H1 (cell line): ENCODE results near the gene C1QTNF1. TPM values are rescaled to one million over a fixed set of nuclear protein-coding genes. Genes with fewer than 3 reads are reported as not detected.

Source experiments
- CBX5 ChIP-seq: fragments of 300-800, 300-1000 bp; sonication (generic); IDR thresholded peaks from 2 replicates; pipeline ENCODE4 v1.7.1; 2016; ENCODE audit warnings: antibody characterized with exemption, low read length, low read depth
- CHD1 ChIP-seq: IDR thresholded peaks from 2 replicates; pipeline ENCODE4 v1.6.1; 2012; ENCODE audit warnings: low read depth, low read length, improper control_type of control experiment
- CTBP2 ChIP-seq: IDR thresholded peaks from 2 replicates; pipeline ENCODE4 v1.7.0; 2011; ENCODE audit warnings: borderline replicate concordance, mild to moderate bottlenecking, moderate library complexity, mixed read lengths, low read length; ENCODE audit not compliant: insufficient read depth, insufficient read length
- GTF2F1 ChIP-seq: IDR thresholded peaks from 2 replicates; pipeline ENCODE4 v1.6.1; 2012; ENCODE audit warnings: low read depth, low read length, improper control_type of control experiment, borderline replicate concordance
- HDAC2 ChIP-seq, 2 experiments: fragments of 300-600 bp in 1 of 2; sonication (generic) in 1 of 2; IDR thresholded peaks; 2 replicates each; pipeline ENCODE4 v1.6.1; 2011 to 2012; ENCODE audit warnings: low read depth in 2 of 2, low read length in 2 of 2, mild to moderate bottlenecking in 2 of 2, moderate library complexity in 2 of 2, borderline replicate concordance in 1 of 2, inconsistent platforms in 1 of 2
- KDM4A ChIP-seq: IDR thresholded peaks from one replicate; pipeline ENCODE4 v1.7.1; 2012; ENCODE audit warnings: low read depth, mild to moderate bottlenecking, moderate library complexity, low read length, inconsistent platforms; ENCODE audit not compliant: severe bottlenecking
- POU5F1 ChIP-seq: IDR thresholded peaks from 2 replicates; pipeline ENCODE4 v1.6.1; 2011; ENCODE audit warnings: low read depth, mild to moderate bottlenecking, low read length, moderate library complexity
- RAD21 ChIP-seq, 2 experiments: IDR thresholded peaks in 1 of 2; conservative IDR thresholded peaks in 1 of 2; 2 replicates each; pipeline ENCODE4 v1.6.1; 2011; ENCODE audit warnings: low read depth in 2 of 2, low read length in 2 of 2, improper control_type of control experiment in 1 of 2, inconsistent platforms in 1 of 2, mild to moderate bottlenecking in 1 of 2, moderate library complexity in 1 of 2
- RBBP5 ChIP-seq: IDR thresholded peaks from 2 replicates; pipeline ENCODE4 v1.7.1; 2012; ENCODE audit warnings: low read depth, mild to moderate bottlenecking, inconsistent platforms, low read length, moderate library complexity, borderline replicate concordance
- RFX5 ChIP-seq: IDR thresholded peaks from 2 replicates; pipeline ENCODE4 v1.6.1; 2011; ENCODE audit warnings: low read depth, low read length, improper control_type of control experiment, borderline replicate concordance
- SAP30 ChIP-seq: fragments of 300-600 bp; sonication (generic); IDR thresholded peaks from 2 replicates; pipeline ENCODE4 v1.7.1; 2012; ENCODE audit warnings: low read length, moderate library complexity, mild to moderate bottlenecking, inconsistent platforms; ENCODE audit not compliant: insufficient read depth, insufficient replicate concordance
- SIN3A ChIP-seq, 2 experiments: IDR thresholded peaks in 1 of 2; conservative IDR thresholded peaks in 1 of 2; 2 replicates each; pipeline ENCODE4 v1.6.1; 2011 to 2012; ENCODE audit warnings: low read length in 2 of 2, improper control_type of control experiment in 1 of 2, low read depth in 1 of 2, mild to moderate bottlenecking in 1 of 2
- SIRT6 ChIP-seq: IDR thresholded peaks from one replicate; pipeline ENCODE4 v1.7.1; 2012; ENCODE audit warnings: low read length, inconsistent platforms
- SIX5 ChIP-seq: IDR thresholded peaks from 2 replicates; pipeline ENCODE4 v1.6.1; 2011; ENCODE audit warnings: mild to moderate bottlenecking, low read depth, low read length
- SP2 ChIP-seq: IDR thresholded peaks from 2 replicates; pipeline ENCODE4 v1.6.1; 2012; ENCODE audit warnings: mild to moderate bottlenecking, low read length, inconsistent platforms
- SUZ12 ChIP-seq: fragments of 200-600 bp; sonication (generic); IDR thresholded peaks from 2 replicates; pipeline ENCODE4 v1.6.1; 2012; ENCODE audit warnings: mild to moderate bottlenecking, inconsistent platforms, low read length, moderate library complexity, mixed read lengths
- TAF1 ChIP-seq: IDR thresholded peaks from 2 replicates; pipeline ENCODE4 v1.6.1; 2011; ENCODE audit warnings: mild to moderate bottlenecking, low read depth, low read length
- YY1 ChIP-seq: IDR thresholded peaks from 2 replicates; pipeline ENCODE4 v1.6.1; 2011; ENCODE audit warnings: low read depth, mild to moderate bottlenecking, low read length
- polyA plus RNA-seq, 7 experiments: library from polyadenylated mRNA; depleted of rRNA in 3 of 7; stranded (reverse) in 5 of 7; unstranded in 2 of 7; fragments of >200 nt in 5 of 7; fragments of 200-250 nt in 2 of 7; gene quantifications; 1 replicate in 5 of 7; 2 replicates in 1 of 7; 4 replicates in 1 of 7; pipeline versions ENCODE4 v1.2.1 to v1.2.3, GENCODE V29; 2011 to 2013; ENCODE audit warnings: missing spikeins in 2 of 7, mixed read lengths in 2 of 7
- total RNA-seq: library from RNA; stranded (reverse); fragmentation: NEBNext Ultra II Directional; extraction: Animal tissue kit (Norgen Biotek cat#: 25700); gene quantifications from 2 replicates; pipeline ENCODE4 v1.2.1, GENCODE V29; 2021
- TF ChIP-seq, protein P1 (sequence below): IDR thresholded peaks from 2 replicates; pipeline ENCODE4 v1.6.1; 2011; ENCODE audit warnings: low read depth, mild to moderate bottlenecking, low read length; ENCODE audit not compliant: insufficient read depth
- TF ChIP-seq, protein P2 (sequence below), 3 experiments: IDR thresholded peaks; 1 replicate in 2 of 3; 2 replicates in 1 of 3; pipeline versions ENCODE4 v1.5.1 to v1.6.1; 2011; ENCODE audit warnings: low read length in 3 of 3, mild to moderate bottlenecking in 3 of 3, inconsistent platforms in 2 of 3, low read depth in 1 of 3, moderate library complexity in 1 of 3; ENCODE audit not compliant: insufficient read depth in 1 of 3; ENCODE audit errors: control extremely low read depth in 1 of 3

C1QTNF1 gene
- total and polyA plus RNA-seq, 2 of the 8 experiments (the other 6 are each of a cell fraction or from before 2014, with no cell fraction given), result 1.5 to 2.5 TPM

DNA sequence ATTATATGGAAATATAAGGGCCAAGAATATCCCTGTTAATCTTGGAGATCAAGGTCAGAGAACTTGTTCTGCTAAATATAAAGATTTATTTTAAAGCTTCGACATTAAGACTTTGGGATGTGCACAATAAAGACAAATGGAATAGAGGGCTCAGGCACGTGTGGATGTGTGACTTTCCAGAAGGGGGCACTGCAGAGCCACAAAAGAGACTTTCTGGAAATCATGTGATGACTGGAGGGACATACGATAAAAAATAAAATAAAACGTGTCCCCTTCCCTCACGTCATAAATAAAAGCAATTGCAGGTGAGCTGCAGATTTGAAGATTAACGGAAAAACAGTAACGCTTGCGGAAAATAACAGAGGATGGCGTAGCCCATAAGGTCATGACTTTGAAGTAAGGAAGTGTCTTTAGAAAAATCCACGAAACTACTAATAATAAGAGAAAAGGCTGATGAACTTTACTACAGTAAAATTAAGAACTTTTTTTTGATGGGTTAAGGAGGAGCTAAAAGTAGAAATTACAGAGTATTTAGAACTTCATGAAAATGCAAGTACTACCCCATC lies 41.2 kb downstream of the C1QTNF1 start (continued):
- no peak for TF ChIP-seq CBX5
- TF ChIP-seq SUZ12, result no peak
- TF ChIP-seq, protein P1, sequence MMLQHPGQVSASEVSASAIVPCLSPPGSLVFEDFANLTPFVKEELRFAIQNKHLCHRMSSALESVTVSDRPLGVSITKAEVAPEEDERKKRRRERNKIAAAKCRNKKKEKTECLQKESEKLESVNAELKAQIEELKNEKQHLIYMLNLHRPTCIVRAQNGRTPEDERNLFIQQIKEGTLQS, result 0 out of 2 replicates have a peak, but pooled peaks have one; percentile 60
- TF ChIP-seq SIN3A (conservative IDR thresholded peaks at IDR 0.05 in 1 of 2, IDR thresholded peaks at IDR 0.05 in 1 of 2; ENCODE audit: low read depth in 1 of 2, low read length in 2 of 2), result no peak
- TF ChIP-seq SIRT6, result no peak
- no peak for TF ChIP-seq KDM4A
- TF ChIP-seq POU5F1, result no peak
- TF ChIP-seq, protein P2, sequence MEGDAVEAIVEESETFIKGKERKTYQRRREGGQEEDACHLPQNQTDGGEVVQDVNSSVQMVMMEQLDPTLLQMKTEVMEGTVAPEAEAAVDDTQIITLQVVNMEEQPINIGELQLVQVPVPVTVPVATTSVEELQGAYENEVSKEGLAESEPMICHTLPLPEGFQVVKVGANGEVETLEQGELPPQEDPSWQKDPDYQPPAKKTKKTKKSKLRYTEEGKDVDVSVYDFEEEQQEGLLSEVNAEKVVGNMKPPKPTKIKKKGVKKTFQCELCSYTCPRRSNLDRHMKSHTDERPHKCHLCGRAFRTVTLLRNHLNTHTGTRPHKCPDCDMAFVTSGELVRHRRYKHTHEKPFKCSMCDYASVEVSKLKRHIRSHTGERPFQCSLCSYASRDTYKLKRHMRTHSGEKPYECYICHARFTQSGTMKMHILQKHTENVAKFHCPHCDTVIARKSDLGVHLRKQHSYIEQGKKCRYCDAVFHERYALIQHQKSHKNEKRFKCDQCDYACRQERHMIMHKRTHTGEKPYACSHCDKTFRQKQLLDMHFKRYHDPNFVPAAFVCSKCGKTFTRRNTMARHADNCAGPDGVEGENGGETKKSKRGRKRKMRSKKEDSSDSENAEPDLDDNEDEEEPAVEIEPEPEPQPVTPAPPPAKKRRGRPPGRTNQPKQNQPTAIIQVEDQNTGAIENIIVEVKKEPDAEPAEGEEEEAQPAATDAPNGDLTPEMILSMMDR (IDR thresholded peaks at IDR 0.05; ENCODE audit: control extremely low read depth in 1 of 3, insufficient read depth in 1 of 3, low read depth in 1 of 3, low read length in 3 of 3), result peak; percentile 30 to 67 (median 64)
- TF ChIP-seq TAF1, result no peak
- no peak for TF ChIP-seq SAP30
- peak; percentile 74 to 76 for TF ChIP-seq RAD21 (IDR thresholded peaks at IDR 0.05 in 1 of 2, conservative IDR thresholded peaks at IDR 0.05 in 1 of 2; ENCODE audit: low read depth in 2 of 2, low read length in 2 of 2)
- no peak for TF ChIP-seq CHD1
- TF ChIP-seq CTBP2, result no peak
- TF ChIP-seq SIX5, result no peak
- TF ChIP-seq RFX5, result no peak
- no peak for TF ChIP-seq YY1
- TF ChIP-seq SP2, result no peak
- TF ChIP-seq HDAC2 (IDR thresholded peaks at IDR 0.05; ENCODE audit: borderline replicate concordance in 1 of 2, low read depth in 2 of 2, low read length in 2 of 2), result no peak
- TF ChIP-seq RBBP5, result no peak
- TF ChIP-seq GTF2F1, result no peak
- TF ChIP-seq, all 59 proteins: peak for 5
